Measurements from ENCODE around the gene ARMC2. TPM values are rescaled to one million over a fixed set of nuclear protein-coding genes. Genes with fewer than 3 reads are reported as not detected.

ARMC2 gene
- total RNA-seq, 2 experiments from 2014 or later, result 5.2 to 5.7 TPM

- peak overlapping the region; percentile 94 for H3K27ac Mint-ChIP-seq
- CTCF ChIA-PET, result interaction anchor here (0.9 to 2.2 kb wide), 4 partner anchors 12 to 65 kb away, joined by 3 to 8 read pairs (median 4); no protein-coding TSS in a partner anchor
- POLR2A ChIA-PET, result interaction anchor here (0.6 to 5.8 kb wide), 8 partner anchors 11 to 450 kb away, joined by 3 to 44 read pairs (median 12); partner anchors contain the start of genes CEP57L1 and SESN1
- DNase-seq (no peak), ATAC-seq (ENCODE audit: poor library complexity) (no peak)
- peak overlapping the region; percentile 100 for H3K4me3 Mint-ChIP-seq
- no peaks in the 10 kb centered on the region for H3K9me3 ChIP-seq (ENCODE audit: control insufficient read depth in 1 of 2, insufficient read depth in 1 of 2, low read length in 2 of 2)
- H3K4me1 ChIP-seq (ENCODE audit: insufficient read depth, low read length), result peaks cover 15% of the 10 kb centered on the region
- peaks cover 14% of the 10 kb centered on the region for H3K36me3 Mint-ChIP-seq (ENCODE audit: low read depth)
- H3K27ac ChIP-seq (ENCODE audit: low read depth in 1 of 2, low read length in 2 of 2), result no peak overlapping the region
- H3K27me3 ChIP-seq (ENCODE audit: control insufficient read depth in 1 of 2, insufficient read depth in 2 of 2, low read length in 2 of 2), result no peaks in the 10 kb centered on the region
- no peaks in the 10 kb centered on the region for H3K27me3 Mint-ChIP-seq
- H3K4me3 ChIP-seq (ENCODE audit: low read length), result peak overlapping the region; percentile 93
- H3K9me3 Mint-ChIP-seq, result no peaks in the 10 kb centered on the region
- peaks cover 70% of the 10 kb centered on the region for H3K4me1 Mint-ChIP-seq (ENCODE audit: low read depth)
- no peak for TF ChIP-seq CTCF (IDR thresholded peaks at IDR 0.05)
- intact Hi-C loops (cut with DNase I, micrococcal nuclease), result loop anchor here (2.0 to 10.0 kb wide), 6 partner anchors 51 to 687 kb away; partner anchors contain the start of genes AK9 (in 1 of the 2), CD164 (in 1 of the 2), CEP57L1 (in 1 of the 2) and FIG4 (in 1 of the 2)
- no peaks in the 10 kb centered on the region for H3K36me3 ChIP-seq (ENCODE audit: insufficient read depth, low read length)
Measured at GRCh38 chr6:109008054-109008453, 159.8 kb downstream of the ARMC2 start.

- ChIA-PET POLR2A (interaction anchor here (0.6 to 5.8 kb wide), 16 partner anchors 10 to 453 kb away, joined by 3 to 44 read pairs (median 9); partner anchors contain the start of genes ARMC2, CEP57L1 and SESN1), CTCF (interaction anchor here (0.9 to 2.2 kb wide), 4 partner anchors 13 to 65 kb away, joined by 3 to 8 read pairs (median 4); no protein-coding TSS in a partner anchor)
- Histone ChIP-seq H3K36me3 (ENCODE audit: insufficient read depth, low read length) (no peaks in the 10 kb centered on the region), H3K27me3 (ENCODE audit: control insufficient read depth in 1 of 2, insufficient read depth in 2 of 2, low read length in 2 of 2) (no peaks in the 10 kb centered on the region), H3K9me3 (ENCODE audit: control insufficient read depth in 1 of 2, insufficient read depth in 1 of 2, low read length in 2 of 2) (no peaks in the 10 kb centered on the region), H3K27ac (ENCODE audit: low read depth in 1 of 2, low read length in 2 of 2) (peak overlapping the region; percentile 50 to 83), H3K4me1 (ENCODE audit: insufficient read depth, low read length) (peaks cover 18% of the 10 kb centered on the region), H3K4me3 (ENCODE audit: low read length) (peak overlapping the region; percentile 93)
- H3K4me3 Mint-ChIP-seq, result peak overlapping the region; percentile 100
- ATAC-seq (ENCODE audit: poor library complexity) (peak; percentile 7), DNase-seq (peak in 7 of 14 experiments; percentile 0 to 67 (median 22))
- peaks cover 70% of the 10 kb centered on the region for H3K4me1 Mint-ChIP-seq (ENCODE audit: low read depth)
- intact Hi-C loops (cut with DNase I, micrococcal nuclease), result loop anchor here (1.0 to 10.0 kb wide), 8 partner anchors 12 to 686 kb away; partner anchors contain the start of genes AK9 (in 1 of the 2), CD164 (in 1 of the 2), CEP57L1 (in 1 of the 2) and FIG4 (in 1 of the 2)
- H3K27me3 Mint-ChIP-seq, result no peaks in the 10 kb centered on the region
- H3K27ac Mint-ChIP-seq, result peak overlapping the region; percentile 94
- peaks cover 14% of the 10 kb centered on the region for H3K36me3 Mint-ChIP-seq (ENCODE audit: low read depth)
- no peaks in the 10 kb centered on the region for H3K9me3 Mint-ChIP-seq
- TF ChIP-seq CTCF (IDR thresholded peaks at IDR 0.05), result no peak
Measured at GRCh38 chr6:109008537-109009235, 160.5 kb downstream of the ARMC2 start.

- H3K27ac Mint-ChIP-seq, result peak overlapping the region; percentile 99
Measured at GRCh38 chr6:109009236-109009961, 161.2 kb downstream of the ARMC2 start.

More at GRCh38 chr6:109009236-109009961, 161.2 kb downstream of the ARMC2 start:
- intact Hi-C loops (cut with DNase I, micrococcal nuclease), result loop anchor here (1.0 to 10.0 kb wide), 8 partner anchors 11 to 685 kb away; partner anchors contain the start of genes AK9 (in 1 of the 2), CD164 (in 1 of the 2), CEP57L1 (in 1 of the 2) and FIG4 (in 1 of the 2)
- Mint-ChIP-seq H3K9me3 (no peaks in the 10 kb centered on the region), H3K4me3 (peak overlapping the region; percentile 100), H3K36me3 (ENCODE audit: low read depth) (peaks cover 14% of the 10 kb centered on the region), H3K27me3 (no peaks in the 10 kb centered on the region), H3K4me1 (ENCODE audit: low read depth) (peaks cover 73% of the 10 kb centered on the region)
- peak; percentile 14 for TF ChIP-seq CTCF (IDR thresholded peaks at IDR 0.05)
- Histone ChIP-seq H3K4me1 (ENCODE audit: insufficient read depth, low read length) (peaks cover 18% of the 10 kb centered on the region), H3K9me3 (ENCODE audit: control insufficient read depth in 1 of 2, insufficient read depth in 1 of 2, low read length in 2 of 2) (no peaks in the 10 kb centered on the region), H3K36me3 (ENCODE audit: insufficient read depth, low read length) (no peaks in the 10 kb centered on the region), H3K4me3 (ENCODE audit: low read length) (peak overlapping the region; percentile 93), H3K27ac (ENCODE audit: low read depth in 1 of 2, low read length in 2 of 2) (peak overlapping the region; percentile 84 to 92), H3K27me3 (ENCODE audit: control insufficient read depth in 1 of 2, insufficient read depth in 2 of 2, low read length in 2 of 2) (no peaks in the 10 kb centered on the region)
- POLR2A ChIA-PET, result interaction anchor here (0.7 to 5.8 kb wide), 21 partner anchors 10 to 453 kb away, joined by 3 to 44 read pairs (median 7); partner anchors contain the start of genes ARMC2, CEP57L1 and SESN1
- CTCF ChIA-PET, result interaction anchor here (0.9 to 2.2 kb wide), 3 partner anchors 26 to 468 kb away, joined by 3 to 8 read pairs (median 4); no protein-coding TSS in a partner anchor
- peak; percentile 94 for ATAC-seq (ENCODE audit: poor library complexity)
- DNase-seq, result peak; percentile 81 to 97 (median 90)
